Mammary epithelial cell (primary cell): ENCODE data around the gene PGBD5.

Experiments used
- CTCF ChIP-seq, 2 donors: IDR thresholded peaks in 1 of 2; conservative IDR thresholded peaks in 1 of 2; 2 replicates each; pipeline ENCODE4 v1.5.1; 2011 to 2012; ENCODE audit warnings: inconsistent platforms in 2 of 2, low read length in 2 of 2, mild to moderate bottlenecking in 2 of 2, control low read depth in 1 of 2, low read depth in 1 of 2; ENCODE audit not compliant: insufficient read depth in 1 of 2; ENCODE audit errors: extremely low read depth in 1 of 2
- EZH2 ChIP-seq: IDR thresholded peaks from 2 replicates; pipeline ENCODE4 v1.6.1; 2012; ENCODE audit warnings: low read length, inconsistent platforms, borderline replicate concordance

- TF ChIP-seq CTCF (conservative IDR thresholded peaks at IDR 0.05 in 1 of 2, IDR thresholded peaks at IDR 0.05 in 1 of 2; ENCODE audit: extremely low read depth in 1 of 2, insufficient read depth in 1 of 2, low read depth in 1 of 2, low read length in 2 of 2) (no peak), EZH2 (no peak)
Observed at GRCh38 chr1:230322967-230323547, 103.1 kb downstream of the PGBD5 start.
